GM10248 (cell line): Measurements from ENCODE around the gene SLC2A6.

Experiments used
- CTCF ChIA-PET: fragments of 300-600 bp; sonication (Branson Sonifier 250); formaldehyde crosslinking; extraction: SDS; loops from one replicate; lab custom pipeline; 2021; ENCODE audit warnings: antibody characterized with exemption; lab: Yijun Ruan, JAX
- POLR2A ChIA-PET: fragments of 350-650 bp; sonication (Branson Sonifier 250); formaldehyde crosslinking; extraction: SDS; loops from one replicate; lab custom pipeline; 2020; ENCODE audit warnings: antibody characterized with exemption; lab: Yijun Ruan, JAX
- DNase-seq: peaks from one replicate; pipeline ENCODE4 v3.0.0; 2012; ENCODE audit errors: extremely low spot score
- CTCF ChIP-seq: IDR thresholded peaks from 2 replicates; pipeline ENCODE4 v1.5.1; 2012; ENCODE audit warnings: mild to moderate bottlenecking, low read depth; ENCODE audit errors: extremely low read depth, missing control alignments, control extremely low read depth

The SLC2A6 gene

GRCh38 chr9:133478851-133479711 lies at the start of gene SLC2A6:
Gene SLC2A6 (minus strand): TSS chr9:133479099. CDS start chr9:133479059, 40 bp downstream.
- ChIA-PET POLR2A (interaction anchor here (1.1 kb wide), 1 partner anchor 11 kb away, joined by 3 read pairs; no protein-coding TSS in a partner anchor), CTCF (interaction anchor here (0.7 to 2.1 kb wide), 12 partner anchors 11 to 293 kb away, joined by 3 to 6 read pairs (median 4); partner anchors contain the start of genes ADAMTS13 and CACFD1)
- DNase-seq: peak; percentile 97
- TF ChIP-seq CTCF: no peak

- DNase-seq: no peak
- TF ChIP-seq CTCF: no peak
- ChIA-PET POLR2A (no interaction called here), CTCF (no interaction called here)
These were observed 49.3 kb upstream of the SLC2A6 start for GRCh38 chr9:133528001-133528875.

- TF ChIP-seq CTCF: no peak
- no peak for DNase-seq
- ChIA-PET CTCF (no interaction called here), POLR2A (no interaction called here)
These were observed 48.6 kb upstream of the SLC2A6 start for GRCh38 chr9:133527444-133527920.

- no peak for DNase-seq
- no peak for TF ChIP-seq CTCF
- POLR2A ChIA-PET: no interaction called here
- CTCF ChIA-PET: no interaction called here
These were observed 47.9 kb upstream of the SLC2A6 start for GRCh38 chr9:133526721-133527321.

- DNase-seq: no peak
- POLR2A ChIA-PET: no interaction called here
- TF ChIP-seq CTCF: no peak
- CTCF ChIA-PET: no interaction called here
These were observed 46.8 kb upstream of the SLC2A6 start for GRCh38 chr9:133525677-133526076.

GRCh38 chr9:133524679-133525228 lies 45.9 kb upstream of the SLC2A6 start, which contains the start of gene MYMK:
Gene MYMK (minus strand): TSS chr9:133524959. CDS start chr9:133524844, 115 bp downstream.
- CTCF ChIA-PET: no interaction called here
- TF ChIP-seq CTCF: no peak
- POLR2A ChIA-PET: no interaction called here
- no peak for DNase-seq
